ENCODE data around the gene CCNDBP1. TPM values are rescaled to one million over a fixed set of nuclear protein-coding genes. Genes with fewer than 3 reads are reported as not detected.

CCNDBP1 gene
- total and polyA plus RNA-seq, 3 donors from 2014 or later = 60.5 to 83.6 (median 63.7) TPM

GRCh38 chr15:43198992-43199391, 13.8 kb downstream of the CCNDBP1 start:
- no peak overlapping the region for H3K4me3 ChIP-seq
- no peak overlapping the region for H3K27ac ChIP-seq
- intact Hi-C loops (cut with DNase I; ENCODE audit: low total_unique reads) = no loop called here
- no peaks in the 10 kb centered on the region for H3K4me1 ChIP-seq
- 88 to 95% methylated on average over 3 of the region's 3 CpGs for WGBS, 2 donors
- DNase-seq = no peak
- H3K27me3 ChIP-seq = no peaks in the 10 kb centered on the region
- TF ChIP-seq POLR2A (IDR thresholded peaks at IDR 0.05) (no peak), CTCF (IDR thresholded peaks at IDR 0.05) (no peak)
- H3K36me3 ChIP-seq (ENCODE audit: low read depth, missing control alignments) = no peaks in the 10 kb centered on the region
- no peaks in the 10 kb centered on the region for H3K9me3 ChIP-seq

- 84 to 91% methylated on average over 3 of the region's 3 CpGs for WGBS, 2 donors
- H3K27me3 ChIP-seq = no peaks in the 10 kb centered on the region
- TF ChIP-seq POLR2A (IDR thresholded peaks at IDR 0.05) = no peak
- TF ChIP-seq CTCF (IDR thresholded peaks at IDR 0.05) = no peak
- no peaks in the 10 kb centered on the region for H3K36me3 ChIP-seq (ENCODE audit: low read depth, missing control alignments)
- H3K9me3 ChIP-seq = no peaks in the 10 kb centered on the region
- H3K4me3 ChIP-seq = no peak overlapping the region
- H3K27ac ChIP-seq = no peak overlapping the region
- no peak for DNase-seq
- no peaks in the 10 kb centered on the region for H3K4me1 ChIP-seq
- intact Hi-C loops (cut with DNase I; ENCODE audit: low total_unique reads) = no loop called here
Observed at GRCh38 chr15:43199945-43200488, 14.8 kb downstream of the CCNDBP1 start.

- WGBS, 2 donors = 41 to 53% methylated on average over 8 of the region's 8 CpGs
- intact Hi-C loops (cut with DNase I; ENCODE audit: low total_unique reads) = no loop called here
- Histone ChIP-seq H3K9me3 (no peaks in the 10 kb centered on the region), H3K27ac (no peak overlapping the region), H3K4me1 (no peaks in the 10 kb centered on the region), H3K4me3 (no peak overlapping the region), H3K36me3 (ENCODE audit: low read depth, missing control alignments) (no peaks in the 10 kb centered on the region), H3K27me3 (no peaks in the 10 kb centered on the region)
- TF ChIP-seq CTCF (IDR thresholded peaks at IDR 0.05) = peak; percentile 34 to 59 (median 42)
- no peak for TF ChIP-seq POLR2A (IDR thresholded peaks at IDR 0.05)
- DNase-seq = peak; percentile 74
Observed at GRCh38 chr15:43204016-43204901, 19.1 kb downstream of the CCNDBP1 start.

- Histone ChIP-seq H3K27me3 (no peaks in the 10 kb centered on the region), H3K27ac (no peak overlapping the region), H3K36me3 (ENCODE audit: low read depth, missing control alignments) (no peaks in the 10 kb centered on the region), H3K4me1 (no peaks in the 10 kb centered on the region), H3K9me3 (no peaks in the 10 kb centered on the region), H3K4me3 (no peak overlapping the region)
- WGBS, 2 donors = 87 to 92% methylated on average over 5 of the region's 5 CpGs
- intact Hi-C loops (cut with DNase I; ENCODE audit: low total_unique reads) = no loop called here
- no peak for TF ChIP-seq POLR2A (IDR thresholded peaks at IDR 0.05)
- TF ChIP-seq CTCF (IDR thresholded peaks at IDR 0.05) = no peak
- no peak for DNase-seq
Observed at GRCh38 chr15:43206054-43206453, 20.9 kb downstream of the CCNDBP1 start.

Data from testis (tissue), 3 donors.